ENCODE results near the gene SPIRE1. TPM values are rescaled to one million over a fixed set of nuclear protein-coding genes. Genes with fewer than 3 reads are reported as not detected.

Gene SPIRE1
- total and polyA plus RNA-seq, 2 of the 4 experiments (the other 2 are of a cell fraction): 11.6 to 31.4 TPM

- Histone ChIP-seq H4K20me1 (ENCODE audit: insufficient read depth, low read length) (peaks cover 3% of the 10 kb centered on the region; the same call in 1 of the 2 replicates), H4K5ac (ENCODE audit: low read depth, low read length) (no peak overlapping the region), H3K56ac (ENCODE audit: extremely low read depth, insufficient read depth, low read length) (no peak overlapping the region), H3K9ac (ENCODE audit: low read depth, low read length) (no peak overlapping the region), H3K27me3 (ENCODE audit: control insufficient read depth, insufficient read depth, low read length) (no peaks in the 10 kb centered on the region), H3K36me3 (ENCODE audit: control insufficient read depth, insufficient read depth, low read length) (no peaks in the 10 kb centered on the region), H3K4ac (ENCODE audit: low read depth, low read length) (no peak overlapping the region), H3K14ac (replicated peaks; ENCODE audit: low read depth, low read length) (no peak overlapping the region), H3K4me3 (ENCODE audit: insufficient read depth, low read depth, low read length) (no peak overlapping the region), H3K18ac (ENCODE audit: low read depth, low read length) (no peak overlapping the region), H3K9me1 (ENCODE audit: insufficient read depth, low read length) (peaks cover 3% of the 10 kb centered on the region; the same call in 1 of the 2 replicates), H2AK5ac (ENCODE audit: low read depth, low read length) (no peak overlapping the region), H3K79me1 (ENCODE audit: low read depth in 1 of 2, low read length in 2 of 2) (peaks cover 12 to 27% of the 10 kb centered on the region in 2 experiments; a peak in 3 of 4 replicates), H4K91ac (ENCODE audit: insufficient read depth, low read depth, low read length) (no peak overlapping the region), H2BK15ac (ENCODE audit: low read depth, low read length) (no peak overlapping the region), H2BK5ac (ENCODE audit: low read depth, low read length, poor library complexity, severe bottlenecking) (no peak overlapping the region), H4K8ac (ENCODE audit: low read depth in 2 of 2, low read length in 2 of 2) (no peak overlapping the region), H2AFZ (replicated peaks; ENCODE audit: low read length, poor library complexity) (no peak overlapping the region), H3K9me3 (ENCODE audit: control insufficient read depth, insufficient read depth, low read length) (no peaks in the 10 kb centered on the region), H3K23ac (ENCODE audit: low read depth, low read length) (no peak overlapping the region), H3K27ac (ENCODE audit: insufficient read depth, low read length) (no peak overlapping the region), H3K4me2 (ENCODE audit: low read depth, low read length) (no peak overlapping the region), H2BK120ac (ENCODE audit: low read depth, low read length) (no peak overlapping the region), H2BK20ac (ENCODE audit: low read depth, low read length) (no peak overlapping the region), H3K4me1 (ENCODE audit: control insufficient read depth, insufficient read depth, low read length) (peaks cover 2% of the 10 kb centered on the region; the same call in 1 of the 2 replicates), H2AK9ac (replicated peaks; ENCODE audit: low read depth, low read length, poor library complexity) (no peak overlapping the region)
- WGBS, 2 experiments (ENCODE audit: extremely low coverage in 2 of 2, insufficient read length in 1 of 2): no CpG with 5 or more reads among the region's 5 CpGs
- peak; percentile 10 for DNase-seq
- CTCF ChIA-PET: interaction anchor here (0.5 to 0.6 kb wide), 2 partner anchors 10 to 12 kb away, joined by 3 to 6 read pairs; no protein-coding TSS in a partner anchor
- BruUV-seq (replicated peaks): no TSS peak
- in situ Hi-C loops (cut with MboI; ENCODE audit: low sequenced_read_pairs) (no loop called here), intact Hi-C loops (cut with micrococcal nuclease) (no loop called here), dilution Hi-C loops (cut with HindIII; ENCODE audit: low sequenced_read_pairs, unreplicated experiment) (no loop called here)
- TF ChIP-seq MXI1 (IDR thresholded peaks at IDR 0.05; ENCODE audit: borderline replicate concordance, low read depth, low read length): no peak
- no peak for TF ChIP-seq BHLHE40 (IDR thresholded peaks at IDR 0.05; ENCODE audit: low read depth, low read length)
- TF ChIP-seq MAZ (IDR thresholded peaks at IDR 0.05; ENCODE audit: borderline replicate concordance, low read depth, low read length): no peak
- no peak for TF ChIP-seq CHD1 (IDR thresholded peaks at IDR 0.05; ENCODE audit: low read depth, low read length)
- TF ChIP-seq ELK1 (IDR thresholded peaks at IDR 0.05; ENCODE audit: borderline replicate concordance, low read depth, low read length): no peak
- no peak for TF ChIP-seq POLR2A (IDR thresholded peaks at IDR 0.05; ENCODE audit: low read depth, low read length)
- no peak for TF ChIP-seq NFE2L2 (IDR thresholded peaks at IDR 0.05; ENCODE audit: low read depth, low read length)
- no peak for TF ChIP-seq SMC3 (IDR thresholded peaks at IDR 0.05; ENCODE audit: low read depth, low read length)
- no peak for TF ChIP-seq CTCF (conservative IDR thresholded peaks at IDR 0.05; ENCODE audit: low read depth, low read length)
- TF ChIP-seq MAFK (IDR thresholded peaks at IDR 0.05; ENCODE audit: low read depth, low read length): no peak
- TF ChIP-seq RFX5 (IDR thresholded peaks at IDR 0.05; ENCODE audit: low read depth, low read length): no peak
- no peak for TF ChIP-seq RAD21 (IDR thresholded peaks at IDR 0.05; ENCODE audit: low read length)
- no peak for TF ChIP-seq FOS (IDR thresholded peaks at IDR 0.05; ENCODE audit: low read depth, low read length)
- TF ChIP-seq RCOR1 (IDR thresholded peaks at IDR 0.05; ENCODE audit: insufficient replicate concordance, low read length): no peak
- TF ChIP-seq, protein P1, sequence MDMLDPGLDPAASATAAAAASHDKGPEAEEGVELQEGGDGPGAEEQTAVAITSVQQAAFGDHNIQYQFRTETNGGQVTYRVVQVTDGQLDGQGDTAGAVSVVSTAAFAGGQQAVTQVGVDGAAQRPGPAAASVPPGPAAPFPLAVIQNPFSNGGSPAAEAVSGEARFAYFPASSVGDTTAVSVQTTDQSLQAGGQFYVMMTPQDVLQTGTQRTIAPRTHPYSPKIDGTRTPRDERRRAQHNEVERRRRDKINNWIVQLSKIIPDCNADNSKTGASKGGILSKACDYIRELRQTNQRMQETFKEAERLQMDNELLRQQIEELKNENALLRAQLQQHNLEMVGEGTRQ (IDR thresholded peaks at IDR 0.05; ENCODE audit: low read depth, low read length): no peak
- no peak for TF ChIP-seq CEBPB (IDR thresholded peaks at IDR 0.05; ENCODE audit: low read depth, low read length)
- POLR2A ChIA-PET (ENCODE audit: unreplicated experiment): no interaction called here
- ATAC-seq (ENCODE audit: low read depth): 0 out of 2 replicates have a peak, but pooled peaks have one; percentile 17
These were observed 137.4 kb downstream of the SPIRE1 start for GRCh38 chr18:12520442-12520992.

All from IMR-90 (cell line).